Measurements from ENCODE around the gene RBM45.

RBM45 gene

GRCh38 chr2:178163395-178163794, 51.2 kb downstream of the RBM45 start:
- no peak for DNase-seq

GRCh38 chr2:178163911-178164310, 51.7 kb downstream of the RBM45 start:
- DNase-seq: no peak

- DNase-seq: no peak
These were observed 61.4 kb downstream of the RBM45 start for GRCh38 chr2:178173657-178174056.

- DNase-seq: no peak
These were observed 64.9 kb downstream of the RBM45 start for GRCh38 chr2:178177066-178177679.
